Measurements from ENCODE around the gene KCNQ2. TPM values are rescaled to one million over a fixed set of nuclear protein-coding genes. Genes with fewer than 3 reads are reported as not detected.
"Not testable (repeated sequence)": the region's sequence is repeated elsewhere in the genome, so short reads cannot be mapped to it uniquely, and the experiment has no call there.

The KCNQ2 gene
- total RNA-seq, result 1 to 10 TPM in 2 of 4 donors, not detected in 2; 1.1 to 2.3 TPM
- under 0.01 TPM for polyA plus RNA-seq
- long read RNA-seq, donor 1, result 0 reads
- long read RNA-seq, donor 2, result 0 reads
- long read RNA-seq, donor 3, partial matches to known transcripts, result 2 of 3 reads
- long read RNA-seq, donor 3, other reads (novel, unspliced or antisense), result 1 of 3 reads
- long read RNA-seq, donor 4, result 0 reads

DNA sequence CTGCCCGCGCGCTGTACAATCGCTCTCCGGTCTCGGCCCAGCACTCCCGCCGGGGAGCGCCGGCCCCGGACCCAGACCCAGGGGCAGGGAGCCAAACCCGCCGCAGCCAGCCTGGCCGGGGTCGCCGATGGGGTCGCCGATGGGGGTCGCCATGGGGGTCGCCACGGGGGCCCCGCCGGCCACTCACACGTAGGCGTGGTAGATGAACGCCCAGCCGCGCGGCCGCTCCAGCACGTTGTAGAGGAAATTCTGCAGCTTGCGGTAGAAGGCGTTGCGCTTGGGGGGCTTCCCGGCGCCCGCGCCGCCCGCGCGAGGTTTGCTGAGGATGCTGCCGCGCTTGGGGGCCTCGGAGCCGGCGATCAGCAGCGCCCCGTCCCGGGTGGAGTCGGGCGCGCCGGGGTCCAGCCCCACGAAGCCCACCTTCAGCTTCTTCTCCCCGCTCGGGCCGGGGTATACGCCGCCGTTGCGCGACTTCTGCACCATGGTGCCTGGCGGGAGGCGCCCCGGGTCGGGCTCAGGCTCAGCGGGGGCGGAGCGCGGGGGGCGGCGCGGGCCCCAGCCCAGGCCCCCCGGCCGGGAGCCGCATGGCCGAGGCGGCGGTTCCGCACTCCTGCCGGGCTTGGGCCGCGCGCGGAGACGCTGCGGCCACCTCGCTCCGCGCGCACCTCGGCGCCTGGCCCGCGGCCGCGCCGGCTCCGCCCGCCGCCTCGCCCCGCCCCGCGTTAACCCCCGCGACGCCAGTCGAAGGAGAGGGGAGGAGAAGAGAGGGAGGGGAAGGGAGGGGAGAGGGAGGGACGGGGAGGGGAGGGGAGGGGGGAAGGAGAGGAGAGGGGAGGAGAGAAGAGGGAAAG, at the start of gene KCNQ2:
TSS of gene KCNQ2 (minus strand) at position 675 of the 851 bp plus-strand sequence. CDS start at position 483, 192 bp downstream.
- Histone ChIP-seq H3K27me3 (ENCODE audit: control insufficient read depth, insufficient read depth) (no peaks in the 10 kb centered on the region), H3K9me3 (ENCODE audit: control insufficient read depth, low read length) (no peaks in the 10 kb centered on the region), H3K27ac (ENCODE audit: low read length) (no peak within 1 kb of the TSS), H3K4me3 (ENCODE audit: low read length) (peak within 1 kb of the TSS; percentile 9), H3K4me1 (ENCODE audit: control insufficient read depth, insufficient read depth, low read length) (no peaks in the 10 kb centered on the region)
- DNase-seq (no peak), ATAC-seq (no peak)
- intact Hi-C loops (cut with DNase I), result no loop called here
- under 1% methylated on average over 110 of the region's 111 CpGs for WGBS

DNA sequence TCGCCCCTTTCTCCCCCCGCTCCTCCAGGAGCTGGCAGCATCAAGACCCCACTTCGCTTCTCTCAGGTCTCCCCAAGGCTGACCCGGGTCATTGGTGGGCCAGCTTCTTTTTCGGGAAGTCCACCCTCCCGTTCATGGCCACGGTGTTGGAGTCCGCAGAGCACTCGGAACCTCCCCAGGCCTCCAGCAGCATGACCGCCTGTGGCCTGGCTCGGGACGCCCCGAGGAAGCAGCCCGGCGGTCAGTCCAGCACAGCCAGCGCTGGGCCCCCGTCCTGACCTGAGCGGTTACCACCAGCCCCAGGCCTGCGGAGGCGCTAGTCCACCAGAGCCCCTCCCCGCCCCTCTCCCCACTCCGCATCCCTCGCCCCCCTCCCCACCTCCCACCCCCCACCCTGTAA, 49.1 kb upstream of the KCNQ2 start:
- no peak overlapping the region for H3K27ac ChIP-seq (ENCODE audit: low read length)
- 18% methylated on average over 23 of the region's 23 CpGs for WGBS
- ATAC-seq, result no peak
- DNase-seq, result peak in 2 of 3 donors; percentile 48 to 71
- no peaks in the 10 kb centered on the region for H3K27me3 ChIP-seq (ENCODE audit: control insufficient read depth, insufficient read depth)
- no peaks in the 10 kb centered on the region for H3K9me3 ChIP-seq (ENCODE audit: control insufficient read depth, low read length)
- H3K4me3 ChIP-seq (ENCODE audit: low read length), result peak overlapping the region; percentile 80
- peaks cover 5% of the 10 kb centered on the region for H3K4me1 ChIP-seq (ENCODE audit: control insufficient read depth, insufficient read depth, low read length)
- intact Hi-C loops (cut with DNase I), result loop anchor here in 1 of 4 donors (5.0 kb wide), 1 partner anchor 79 kb away; no protein-coding TSS in a partner anchor

DNA sequence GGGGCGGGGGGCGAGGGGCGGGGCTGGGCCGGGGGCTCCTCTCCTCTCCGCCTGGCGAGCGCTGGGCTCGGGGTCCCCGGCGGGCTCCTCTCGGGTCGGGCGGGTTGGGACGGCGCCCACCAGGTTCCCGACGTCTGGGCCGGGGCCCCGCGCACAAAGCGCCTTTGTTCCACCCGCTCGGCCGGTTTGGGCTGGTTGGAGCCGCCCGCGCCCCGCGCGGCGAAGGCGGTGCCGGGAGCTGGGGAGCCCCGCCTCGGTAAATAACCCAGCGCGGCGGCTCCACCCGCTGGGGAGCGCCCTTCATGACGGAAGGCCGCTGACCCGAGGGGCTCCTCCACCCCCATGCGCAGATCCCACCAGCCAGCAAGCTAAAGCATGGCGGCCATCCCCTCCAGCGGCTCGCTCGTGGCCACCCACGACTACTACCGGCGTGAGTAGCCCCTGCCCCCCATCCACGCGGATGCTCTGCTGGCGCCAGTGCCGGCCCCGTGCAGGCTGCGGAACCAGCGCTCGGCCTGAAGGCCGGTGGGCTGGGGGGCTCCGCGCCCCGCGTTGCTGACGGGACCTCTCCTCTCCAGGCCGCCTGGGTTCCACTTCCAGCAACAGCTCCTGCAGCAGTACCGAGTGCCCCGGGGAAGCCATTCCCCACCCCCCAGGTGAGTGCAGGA, 48.6 kb upstream of the KCNQ2 start:
- Histone ChIP-seq H3K27ac (ENCODE audit: low read length) (peak overlapping the region; percentile 1), H3K4me3 (ENCODE audit: low read length) (peak overlapping the region; percentile 80), H3K27me3 (ENCODE audit: control insufficient read depth, insufficient read depth) (no peaks in the 10 kb centered on the region), H3K9me3 (ENCODE audit: control insufficient read depth, low read length) (no peaks in the 10 kb centered on the region), H3K4me1 (ENCODE audit: control insufficient read depth, insufficient read depth, low read length) (peaks cover 5% of the 10 kb centered on the region)
- DNase-seq, result peak; percentile 82 to 92 (median 89)
- intact Hi-C loops (cut with DNase I), result loop anchor here in 1 of 4 donors (5.0 kb wide), 1 partner anchor 79 kb away; no protein-coding TSS in a partner anchor
- WGBS, result under 1% methylated on average over 66 of the region's 68 CpGs
- ATAC-seq, result peak; percentile 57 to 67

DNA sequence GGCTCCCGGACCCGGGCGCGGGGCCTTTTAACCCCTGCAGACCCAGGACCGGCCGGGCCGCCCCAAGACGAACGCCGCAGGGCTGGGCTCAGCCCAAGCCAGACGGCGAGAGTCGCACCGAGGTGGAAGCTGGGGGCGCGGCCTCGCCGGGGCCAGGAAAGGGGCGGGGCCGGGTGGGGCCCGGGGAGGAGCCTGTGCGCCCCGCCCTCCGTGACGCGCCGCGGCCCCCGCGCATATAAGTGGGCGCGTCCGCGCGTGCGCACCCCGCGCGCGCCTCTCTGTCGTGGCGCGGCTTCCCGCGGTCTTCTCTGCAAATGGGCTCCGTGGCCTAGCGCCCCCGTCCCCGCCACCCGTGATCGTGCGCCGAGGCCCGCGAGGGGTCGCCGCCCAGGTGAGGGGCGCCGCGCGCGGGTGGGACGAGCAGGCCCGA, 48.1 kb upstream of the KCNQ2 start, which contains the start of gene PPDPF:
TSS of gene PPDPF (plus strand) at position 262 of the 430 bp plus-strand sequence. CDS start 544 bp downstream, outside the sequence.
- H3K4me3 ChIP-seq (ENCODE audit: low read length), result peak within 1 kb of the TSS; percentile 80

DNA sequence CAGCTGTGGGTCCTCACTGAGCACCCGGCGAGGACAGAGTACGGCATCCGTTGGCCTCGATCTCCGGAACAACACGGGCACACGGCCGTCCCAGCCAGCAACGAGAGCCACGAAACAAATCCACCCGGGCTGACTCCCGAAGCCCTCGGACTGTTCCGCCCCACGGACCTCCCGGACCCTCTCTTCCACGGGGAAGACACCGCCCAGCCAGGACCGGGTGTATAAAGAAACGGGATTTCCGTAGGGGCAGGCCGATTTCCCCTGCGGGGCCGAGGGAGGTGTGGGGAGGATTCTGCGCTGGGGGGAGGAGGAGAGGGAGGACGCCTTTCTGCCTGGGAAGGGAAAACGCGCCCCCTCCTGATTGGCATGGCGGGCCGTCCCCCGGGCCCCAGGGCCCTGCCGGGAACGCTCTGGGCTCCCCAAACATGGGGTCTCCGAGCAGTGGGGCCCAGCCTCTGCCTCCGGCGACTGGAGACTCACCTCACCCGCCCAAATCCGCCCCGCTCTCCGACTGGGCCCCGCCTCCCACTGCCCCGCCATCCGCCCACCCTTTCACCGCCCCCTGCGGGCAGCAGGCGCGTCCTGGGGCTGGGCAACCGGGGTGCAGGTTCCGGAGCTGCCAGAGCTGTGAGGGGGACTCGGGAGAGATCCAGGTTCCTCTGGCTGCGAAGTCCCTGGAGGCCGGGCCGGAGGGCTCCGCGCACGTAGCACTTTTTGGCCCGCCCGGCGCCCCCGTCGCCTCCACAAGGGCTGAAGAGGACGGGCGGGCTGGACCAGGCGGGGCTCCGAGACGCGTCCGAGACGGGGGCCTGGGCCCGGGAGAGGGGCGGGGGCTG, 47.4 kb upstream of the KCNQ2 start:
- ATAC-seq, result peak; percentile 61 to 71
- intact Hi-C loops (cut with DNase I), result loop anchor here in 1 of 4 donors (5.0 kb wide), 1 partner anchor 78 kb away; no protein-coding TSS in a partner anchor

More for the DNA sequence above, 48.1 kb upstream of the KCNQ2 start, which contains the start of gene PPDPF:
- Histone ChIP-seq H3K27ac (ENCODE audit: low read length) (peak within 1 kb of the TSS; percentile 73), H3K27me3 (ENCODE audit: control insufficient read depth, insufficient read depth) (no peaks in the 10 kb centered on the region), H3K9me3 (ENCODE audit: control insufficient read depth, low read length) (no peaks in the 10 kb centered on the region), H3K4me1 (ENCODE audit: control insufficient read depth, insufficient read depth, low read length) (peaks cover 5% of the 10 kb centered on the region)
- ATAC-seq, result peak; percentile 89 to 90
- under 1% methylated on average over 64 of the region's 64 CpGs for WGBS
- peak; percentile 83 to 96 (median 94) for DNase-seq
- intact Hi-C loops (cut with DNase I), result loop anchor here in 1 of 4 donors (5.0 kb wide), 1 partner anchor 78 kb away; no protein-coding TSS in a partner anchor

DNA sequence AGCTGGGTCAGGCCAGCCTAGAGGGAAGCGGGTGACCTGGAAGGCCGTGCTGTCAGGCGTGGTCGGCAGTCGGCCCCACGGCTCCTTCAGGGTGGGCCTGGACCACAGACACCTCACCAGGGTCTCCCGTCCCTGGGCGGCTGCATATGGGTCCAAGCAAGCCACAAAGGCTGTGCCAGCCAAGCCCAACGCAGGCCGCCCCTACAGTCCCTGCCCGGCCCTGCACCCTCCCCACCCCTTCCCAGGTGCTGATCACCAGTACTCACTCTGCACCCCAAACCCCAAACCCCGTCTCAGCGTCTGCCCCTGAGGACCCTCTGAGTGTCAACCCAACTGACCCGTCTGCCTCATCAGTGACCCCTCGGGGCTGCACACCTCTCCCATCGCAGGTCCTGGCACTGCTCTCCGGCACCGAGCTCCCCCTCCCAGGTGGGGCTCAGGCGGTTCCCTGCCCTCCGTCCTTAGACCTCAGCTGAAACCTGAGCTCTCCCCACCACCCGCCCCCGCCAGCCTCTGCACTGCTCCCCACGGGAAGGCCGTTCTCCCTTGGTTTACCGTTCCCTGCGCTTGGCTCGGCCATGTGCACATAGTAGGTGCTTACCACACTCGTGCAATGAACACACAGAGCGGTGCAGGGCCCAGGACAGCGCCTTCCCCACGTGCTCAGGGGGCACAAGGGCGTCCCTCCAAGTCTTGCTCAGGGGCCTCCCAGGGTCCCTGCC, 46.7 kb upstream of the KCNQ2 start:
- DNase-seq (peak in 2 of 3 donors; percentile 56 to 65), ATAC-seq (no peak)
- Histone ChIP-seq H3K27ac (ENCODE audit: low read length) (no peak overlapping the region), H3K4me3 (ENCODE audit: low read length) (peak overlapping the region; percentile 80), H3K4me1 (ENCODE audit: control insufficient read depth, insufficient read depth, low read length) (peaks cover 5% of the 10 kb centered on the region), H3K9me3 (ENCODE audit: control insufficient read depth, low read length) (no peaks in the 10 kb centered on the region), H3K27me3 (ENCODE audit: control insufficient read depth, insufficient read depth) (no peaks in the 10 kb centered on the region)
- intact Hi-C loops (cut with DNase I), result no loop called here
- WGBS, result 77% methylated on average over 32 of the region's 32 CpGs

More for the DNA sequence above, 47.4 kb upstream of the KCNQ2 start:
- Histone ChIP-seq H3K27me3 (ENCODE audit: control insufficient read depth, insufficient read depth) (no peaks in the 10 kb centered on the region), H3K27ac (ENCODE audit: low read length) (peak overlapping the region; percentile 73), H3K4me3 (ENCODE audit: low read length) (peak overlapping the region; percentile 80), H3K4me1 (ENCODE audit: control insufficient read depth, insufficient read depth, low read length) (peaks cover 5% of the 10 kb centered on the region), H3K9me3 (ENCODE audit: control insufficient read depth, low read length) (no peaks in the 10 kb centered on the region)
- 1% methylated on average over 72 of the region's 72 CpGs for WGBS
- peak; percentile 71 to 89 (median 89) for DNase-seq

DNA sequence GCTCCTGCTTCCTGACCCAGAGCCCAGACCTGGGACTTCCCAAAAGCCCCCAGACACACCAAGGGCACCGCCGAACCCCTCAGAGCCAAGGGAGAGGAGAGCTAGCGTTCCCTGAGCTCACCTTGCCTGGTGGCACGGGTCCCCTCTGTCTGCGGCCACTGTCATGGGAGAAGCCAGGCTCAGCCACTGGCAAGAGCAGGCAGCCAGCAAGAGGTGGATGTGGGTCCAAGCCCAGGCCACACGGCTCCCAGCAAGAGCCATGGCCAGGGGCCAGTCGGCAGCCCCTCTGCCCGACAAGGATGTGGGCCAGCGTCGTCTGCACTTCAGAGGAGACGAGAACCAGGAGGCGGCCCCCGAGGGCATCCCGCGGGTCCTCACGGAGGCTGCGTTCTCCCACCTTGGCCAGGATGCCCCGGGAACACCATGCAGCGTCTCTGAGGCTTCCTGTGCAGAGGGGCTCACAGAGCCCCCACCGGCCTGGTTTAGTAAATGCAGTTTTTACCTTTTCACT, 46.0 kb upstream of the KCNQ2 start:
- no peaks in the 10 kb centered on the region for H3K9me3 ChIP-seq (ENCODE audit: control insufficient read depth, low read length)
- no peaks in the 10 kb centered on the region for H3K27me3 ChIP-seq (ENCODE audit: control insufficient read depth, insufficient read depth)
- peak in 2 of 3 donors; percentile 51 to 61 for DNase-seq
- intact Hi-C loops (cut with DNase I), result no loop called here
- WGBS, result 86% methylated on average over 20 of the region's 20 CpGs
- no peak overlapping the region for H3K27ac ChIP-seq (ENCODE audit: low read length)
- H3K4me3 ChIP-seq (ENCODE audit: low read length), result no peak overlapping the region
- peaks cover 5% of the 10 kb centered on the region for H3K4me1 ChIP-seq (ENCODE audit: control insufficient read depth, insufficient read depth, low read length)
- no peak for ATAC-seq

DNA sequence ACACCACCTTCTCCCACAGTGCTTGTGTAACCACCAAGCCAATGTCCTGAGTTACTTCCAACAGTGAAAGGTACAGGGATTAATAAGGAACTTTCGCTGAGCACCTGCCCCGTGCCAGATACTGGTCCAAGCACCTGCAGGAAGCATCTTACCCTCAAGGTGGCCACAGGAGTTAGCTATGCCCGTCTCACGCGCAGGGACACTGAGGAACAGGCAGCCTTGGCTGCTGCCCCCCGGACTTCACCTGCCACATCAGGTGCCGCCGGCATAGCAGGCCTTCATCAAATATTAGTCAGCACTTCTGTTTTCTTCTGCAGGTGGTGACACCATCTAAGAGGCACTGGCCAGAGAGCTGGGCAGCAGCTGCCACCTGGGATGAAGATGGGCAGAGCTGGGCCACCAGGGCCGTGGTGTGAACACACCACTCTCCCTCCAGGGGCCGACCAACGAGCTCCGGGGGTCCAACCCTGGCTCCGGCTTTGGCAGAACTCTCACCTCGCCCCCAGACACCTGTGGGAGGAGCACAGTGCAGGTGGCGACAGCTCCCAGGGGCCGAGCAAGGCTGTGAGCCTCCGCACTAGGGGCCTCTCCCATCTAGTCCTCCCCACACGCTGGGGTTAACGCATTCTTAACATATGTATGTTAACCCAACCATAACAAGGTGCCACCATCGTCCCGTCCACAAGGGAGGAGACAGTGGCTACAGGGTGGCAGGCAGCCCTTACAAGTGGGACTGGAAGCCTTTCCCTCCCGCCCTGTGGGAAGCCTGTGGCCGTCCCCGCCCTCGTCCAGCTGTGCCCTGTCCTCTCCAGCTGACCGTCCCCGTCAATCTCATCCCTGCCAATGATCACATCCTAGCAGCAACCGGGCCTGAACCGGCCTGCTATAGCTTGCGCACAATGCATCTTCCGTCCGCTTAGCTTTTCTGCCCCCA, 45.2 kb upstream of the KCNQ2 start:
- H3K9me3 ChIP-seq (ENCODE audit: control insufficient read depth, low read length), result no peaks in the 10 kb centered on the region
- DNase-seq (peak in 2 of 3 donors; percentile 50 to 55), ATAC-seq (no peak)
- peaks cover 5% of the 10 kb centered on the region for H3K4me1 ChIP-seq (ENCODE audit: control insufficient read depth, insufficient read depth, low read length)
- no peak overlapping the region for H3K27ac ChIP-seq (ENCODE audit: low read length)
- intact Hi-C loops (cut with DNase I), result no loop called here
- no peaks in the 10 kb centered on the region for H3K27me3 ChIP-seq (ENCODE audit: control insufficient read depth, insufficient read depth)
- 94% methylated on average over 32 of the region's 32 CpGs for WGBS
- H3K4me3 ChIP-seq (ENCODE audit: low read length), result no peak overlapping the region

DNA sequence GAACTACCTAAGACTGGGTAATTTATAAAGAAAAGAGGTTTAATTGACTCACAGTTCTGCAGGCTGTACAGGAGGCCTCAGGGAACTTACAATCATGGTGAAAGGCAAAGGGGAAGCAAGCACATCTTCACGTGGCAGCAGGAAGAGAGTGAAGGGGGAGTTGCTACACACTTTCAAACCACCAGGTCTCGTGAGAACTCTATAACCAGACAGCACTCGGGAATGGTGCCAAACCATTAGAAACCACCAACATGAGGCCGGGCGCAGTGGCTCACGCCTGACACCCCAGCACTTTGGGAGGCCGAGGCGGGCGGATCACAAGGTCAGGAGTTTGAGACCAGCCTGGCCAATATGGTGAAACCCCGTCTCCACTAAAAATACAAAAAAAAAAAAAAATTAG, 42.1 kb upstream of the KCNQ2 start:
- H3K4me3 ChIP-seq (ENCODE audit: low read length); H3K27me3 ChIP-seq (ENCODE audit: control insufficient read depth, insufficient read depth); intact Hi-C loops (cut with DNase I); H3K4me1 ChIP-seq (ENCODE audit: control insufficient read depth, insufficient read depth, low read length); ATAC-seq; H3K27ac ChIP-seq (ENCODE audit: low read length); H3K9me3 ChIP-seq (ENCODE audit: control insufficient read depth, low read length): not testable (repeated sequence)
- 72% methylated on average over 10 of the region's 10 CpGs for WGBS
- peak in 2 of 3 donors; percentile 41 to 43 for DNase-seq
